ENCODE measurements around the gene ABCD3. TPM values are rescaled to one million over a fixed set of nuclear protein-coding genes. Genes with fewer than 3 reads are reported as not detected.

The ABCD3 gene
- total RNA-seq, 3 donors from 2014 or later: 22.2 to 60.3 (median 36.1) TPM

Other genes with a start within 250 kb of the ABCD3 start
- 10 to 100 TPM; 49.1 to 88.0 (median 70.8) TPM for gene ARHGAP29, start 180.8 kb upstream of the ABCD3 start, total RNA-seq
- gene F3, start 123.4 kb downstream of the ABCD3 start, total RNA-seq: 100 to 1,000 TPM in 2 of 3 donors, 10 to 100 TPM in 1; 61.9 to 115 (median 108) TPM

All from breast epithelium (tissue), 3 donors.